GM21367 (cell line): ENCODE results near the gene NHEJ1.

Experiments
- ATAC-seq: cut with Tn5 transposase; IDR thresholded peaks from one replicate; pipeline ENCODE4 v1.9.1; 2021; ENCODE audit not compliant: unreplicated experiment

NHEJ1 gene

DNA sequence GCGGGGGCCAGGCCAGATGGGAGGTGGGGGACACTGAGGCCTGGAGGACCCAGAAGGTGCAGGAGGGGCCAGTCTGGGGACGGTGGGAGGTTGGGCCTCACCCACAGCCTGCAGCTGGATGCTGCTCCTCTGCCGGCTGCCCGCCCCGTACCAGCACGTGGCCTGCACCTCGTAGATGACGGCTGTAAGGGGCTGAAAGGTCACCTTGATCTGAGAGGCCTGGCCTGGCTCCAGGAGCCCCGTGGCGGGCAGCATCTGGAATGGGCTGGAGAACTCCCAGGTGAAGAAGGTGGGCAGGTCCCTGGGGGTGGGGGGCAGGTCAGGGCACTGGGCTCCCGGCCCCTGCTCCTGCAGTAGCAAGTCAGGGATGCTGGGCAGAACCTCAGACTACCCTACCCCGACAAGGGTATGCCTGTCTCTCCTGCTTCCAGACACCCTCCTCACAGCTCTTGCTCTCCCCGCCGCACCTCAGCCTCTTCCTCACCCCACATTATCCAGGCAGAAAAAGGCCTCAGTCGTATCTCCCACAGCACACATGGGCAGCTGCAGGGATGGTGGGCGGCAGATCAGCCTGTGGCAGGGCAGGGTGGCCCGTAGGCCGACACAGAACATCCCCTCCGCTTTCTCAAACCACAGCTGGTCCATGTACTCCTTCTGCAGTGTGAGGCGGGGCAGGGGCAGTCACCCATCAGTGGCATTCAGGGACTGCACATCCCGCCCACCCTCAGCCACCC lies 129.4 kb downstream of the NHEJ1 start:
- no peak for ATAC-seq

DNA sequence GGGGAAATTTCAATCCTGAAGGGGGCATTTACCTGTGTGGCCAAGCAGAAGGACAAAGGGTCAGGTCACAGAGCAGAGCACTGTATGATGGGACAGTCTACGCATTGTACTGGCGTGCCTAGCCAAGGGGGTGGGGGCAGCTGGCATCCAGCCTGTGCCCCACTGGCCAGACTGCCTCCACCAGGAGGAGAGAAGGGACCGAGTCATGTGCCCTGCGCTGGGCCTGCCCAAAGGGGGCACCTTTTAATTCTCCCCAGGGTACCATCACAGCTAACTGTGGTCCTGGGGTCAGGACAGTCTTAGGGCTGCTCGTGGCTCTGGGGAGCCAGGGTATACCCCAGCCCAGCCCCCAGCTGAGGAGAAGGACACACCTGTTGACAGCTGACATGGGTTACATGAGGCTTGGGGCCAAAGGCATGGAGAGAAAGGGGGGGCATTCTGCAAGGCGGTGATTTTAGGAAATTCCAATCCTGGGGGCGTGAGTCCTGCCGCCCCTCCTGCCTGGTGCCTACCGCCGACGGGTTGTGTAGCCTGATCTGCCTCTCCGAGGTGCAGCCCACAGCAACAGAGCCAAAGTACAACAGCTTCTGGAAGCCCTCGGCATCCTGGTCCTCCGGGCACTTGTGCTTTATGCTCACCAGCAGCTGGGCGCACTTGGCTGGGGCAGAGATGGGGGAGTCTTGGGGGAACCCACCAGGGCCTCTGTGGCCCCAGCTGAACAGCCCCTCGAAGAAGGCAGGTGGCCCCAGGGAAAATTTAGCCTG lies 130.3 kb downstream of the NHEJ1 start:
- ATAC-seq: no peak

- ATAC-seq: no peak
Measured at GRCh38 chr2:219029829-219030165, 130.8 kb downstream of the NHEJ1 start.

- no peak for ATAC-seq
Measured at GRCh38 chr2:219028996-219029828, 131.4 kb downstream of the NHEJ1 start.

- no peak for ATAC-seq
Measured at GRCh38 chr2:219028141-219028540, 132.5 kb downstream of the NHEJ1 start.

GRCh38 chr2:219027511-219028055 lies 133.0 kb downstream of the NHEJ1 start:
- ATAC-seq: no peak

GRCh38 chr2:219026946-219027345 lies 133.7 kb downstream of the NHEJ1 start:
- ATAC-seq: no peak

GRCh38 chr2:219025637-219026585 lies 134.7 kb downstream of the NHEJ1 start:
- no peak for ATAC-seq
